HCT116 (cell line): ENCODE data around the gene MAP2K5. TPM values are rescaled to one million over a fixed set of nuclear protein-coding genes. Genes with fewer than 3 reads are reported as not detected.

Experiments used
- ATAC-seq: fragments of 200-7000 bp; cut with Tn5 transposase; 2 replicates; pipeline ENCODE4 v1.9.1; 2020; ENCODE audit warnings: mild to moderate bottlenecking, moderate library complexity
- BruUV-seq: library from RNA; stranded (reverse); fragments of 400-500 nt; replicated peaks from 2 replicates; lab custom pipeline; 2021; lab: Mats Ljungman, UMichigan
- CTCF ChIA-PET: fragments of 300-600 bp; sonication (Branson Sonifier 250); formaldehyde crosslinking; loops from one replicate; lab custom pipeline; 2021; ENCODE audit warnings: antibody characterized with exemption; lab: Charles Lee
- POLR2A ChIA-PET: fragments of 300-600, 350-600 bp; sonication (Branson Sonifier 250); formaldehyde crosslinking; loops from one replicate; lab custom pipeline; 2021; ENCODE audit warnings: antibody characterized with exemption; lab: Charles Lee
- RAD21 ChIA-PET, 2 experiments: fragments of 300-600 bp; sonication (Branson Sonifier 250); formaldehyde crosslinking; loops; one replicate each; lab custom pipeline; 2023; ENCODE audit warnings: low total read pairs in 2 of 2; ENCODE audit not compliant: uncharacterized antibody in 2 of 2, unreplicated experiment in 2 of 2, low non-redundant PET in 1 of 2; lab: Charles Lee
- DNase-seq: peaks from one replicate; pipeline ENCODE4 v3.0.0-alpha.2; 2010; ENCODE audit warnings: low read depth, low spot score
- H2AFZ ChIP-seq: fragments of 200-600 bp; shearing (Covaris generic), sonication (generic); 2 replicates; pipeline ENCODE4 v1.6.1; 2017; ENCODE audit warnings: low read depth, mixed run types, mixed read lengths, antibody characterized with exemption, low read length; ENCODE audit not compliant: poor library complexity, severe bottlenecking
- H3K27ac ChIP-seq: 2 replicates; pipeline ENCODE4 v1.5.1; 2012; ENCODE audit warnings: low read depth, low read length
- H3K27me3 ChIP-seq: fragments of 200-600 bp; sonication (generic); 2 replicates; pipeline ENCODE4 v1.6.1; 2016; ENCODE audit warnings: mixed run types, low read length, mixed read lengths; ENCODE audit not compliant: insufficient read depth
- H3K36me3 ChIP-seq, 2 experiments: fragments of 200-500 bp in 1 of 2; fragments of 200-600 bp in 1 of 2; sonication (Bioruptor generic) in 1 of 2; sonication (generic) in 1 of 2; 2 replicates each; pipeline versions ENCODE4 v1.5.1 to v1.6.1; 2014 to 2016; ENCODE audit warnings: low read length in 2 of 2, inconsistent platforms in 1 of 2, mixed read lengths in 1 of 2, mixed run types in 1 of 2; ENCODE audit not compliant: insufficient read depth in 2 of 2, control insufficient read depth in 1 of 2
- H3K4me1 ChIP-seq, 2 experiments: fragments of 200-600 bp in 1 of 2; sonication (generic) in 1 of 2; 2 replicates each; pipeline versions ENCODE4 v1.5.1 to v1.6.1; 2012 to 2017; ENCODE audit warnings: low read length in 2 of 2, inconsistent platforms in 1 of 2, mild to moderate bottlenecking in 1 of 2, mixed read lengths in 1 of 2, mixed run types in 1 of 2, moderate library complexity in 1 of 2; ENCODE audit not compliant: insufficient read depth in 2 of 2, control insufficient read depth in 1 of 2
- H3K4me2 ChIP-seq: fragments of 200-600 bp; sonication (generic); 2 replicates; pipeline ENCODE4 v1.6.1; 2017; ENCODE audit warnings: mixed run types, low read length, mixed read lengths
- H3K4me3 ChIP-seq, 2 experiments: fragments of 200-600 bp in 1 of 2; sonication (generic) in 1 of 2; replicated peaks in 1 of 2; 2 replicates each; pipeline ENCODE4 v1.5.1; 2011 to 2016; ENCODE audit warnings: low read length in 2 of 2, control low read depth in 1 of 2, low read depth in 1 of 2, mild to moderate bottlenecking in 1 of 2, mixed read lengths in 1 of 2, mixed run types in 1 of 2
- H3K79me2 ChIP-seq: fragments of 200-600 bp; sonication (generic); 2 replicates; pipeline ENCODE4 v1.6.1; 2017; ENCODE audit warnings: mild to moderate bottlenecking, mixed run types, low read length, moderate library complexity, mixed read lengths; ENCODE audit not compliant: insufficient read depth
- H3K9ac ChIP-seq: fragments of 200-600 bp; sonication (generic); 2 replicates; pipeline ENCODE4 v1.6.1; 2016; ENCODE audit warnings: low read length, mixed read lengths
- H3K9me2 ChIP-seq: fragments of 200-600 bp; sonication (generic), shearing (Covaris generic); 2 replicates; pipeline ENCODE4 v1.6.1; 2017; ENCODE audit warnings: mixed run types, mild to moderate bottlenecking, moderate library complexity; ENCODE audit not compliant: insufficient read depth
- H3K9me3 ChIP-seq, 2 experiments: fragments of 200-500 bp in 1 of 2; fragments of 200-600 bp in 1 of 2; sonication (Bioruptor generic) in 1 of 2; sonication (generic) in 1 of 2; 2 replicates each; pipeline ENCODE4 v1.6.1; 2014 to 2017; ENCODE audit warnings: low read length in 2 of 2, mixed read lengths in 2 of 2, inconsistent platforms in 1 of 2, low read depth in 1 of 2, mild to moderate bottlenecking in 1 of 2, mixed run types in 1 of 2, moderate library complexity in 1 of 2; ENCODE audit not compliant: control insufficient read depth in 1 of 2, insufficient read depth in 1 of 2
- H4K20me1 ChIP-seq: fragments of 200-600 bp; sonication (generic), shearing (Covaris generic); 2 replicates; pipeline ENCODE4 v1.6.1; 2017; ENCODE audit warnings: mixed run types, mild to moderate bottlenecking, moderate library complexity; ENCODE audit not compliant: insufficient read depth
- ATF3 ChIP-seq: IDR thresholded peaks from 2 replicates; pipeline ENCODE4 v1.6.1; 2012
- CBX3 ChIP-seq: IDR thresholded peaks from 2 replicates; pipeline ENCODE4 v1.6.1; 2012; ENCODE audit warnings: low read depth
- CEBPB ChIP-seq: IDR thresholded peaks from 2 replicates; pipeline ENCODE4 v1.6.1; 2012; ENCODE audit warnings: low read depth
- CTCF ChIP-seq, 3 experiments: fragments of 200-600 bp in 1 of 3; sonication (generic) in 1 of 3; IDR thresholded peaks in 2 of 3; conservative IDR thresholded peaks in 1 of 3; 2 replicates each; pipeline ENCODE4 v1.5.1; 2012 to 2017; ENCODE audit warnings: low read depth in 2 of 3, low read length in 2 of 3, antibody characterized with exemption in 1 of 3, borderline replicate concordance in 1 of 3, control low read depth in 1 of 3, mild to moderate bottlenecking in 1 of 3, mixed read lengths in 1 of 3, mixed run types in 1 of 3, moderate library complexity in 1 of 3; ENCODE audit not compliant: insufficient read depth in 1 of 3
- EGR1 ChIP-seq: IDR thresholded peaks from 2 replicates; pipeline ENCODE4 v1.6.1; 2012; ENCODE audit warnings: low read depth
- ELF1 ChIP-seq: IDR thresholded peaks from 2 replicates; pipeline ENCODE4 v1.6.1; 2012; ENCODE audit warnings: low read depth, borderline replicate concordance
- EZH2phosphoT487 ChIP-seq: fragments of 200-600 bp; IDR thresholded peaks from 2 replicates; pipeline ENCODE4 v1.6.1; 2018; ENCODE audit warnings: antibody characterized with exemption, borderline replicate concordance
- POLR2A ChIP-seq: IDR thresholded peaks from 2 replicates; pipeline ENCODE4 v1.7.0; 2011; ENCODE audit warnings: borderline replicate concordance; ENCODE audit not compliant: insufficient read depth, insufficient read length; ENCODE audit errors: extremely low read depth
- RAD21 ChIP-seq: IDR thresholded peaks from 2 replicates; pipeline ENCODE4 v1.6.1; 2012; ENCODE audit warnings: low read depth, mild to moderate bottlenecking
- SIN3A ChIP-seq: IDR thresholded peaks from 2 replicates; pipeline ENCODE4 v1.6.1; 2012; ENCODE audit warnings: low read depth
- TCF7L2 ChIP-seq: IDR thresholded peaks from 2 replicates; pipeline ENCODE4 v1.7.0; 2011; ENCODE audit warnings: borderline replicate concordance, inconsistent platforms; ENCODE audit not compliant: insufficient read depth, insufficient read length; ENCODE audit errors: extremely low read depth
- YY1 ChIP-seq: IDR thresholded peaks from 2 replicates; pipeline ENCODE4 v1.6.1; 2011; ENCODE audit warnings: low read length, low read depth, moderate library complexity, mild to moderate bottlenecking; ENCODE audit not compliant: insufficient replicate concordance; ENCODE audit errors: extremely low read depth
- ZBTB33 ChIP-seq: IDR thresholded peaks from 2 replicates; pipeline ENCODE4 v1.6.1; 2011; ENCODE audit warnings: mild to moderate bottlenecking, low read length, moderate library complexity; ENCODE audit not compliant: insufficient replicate concordance; ENCODE audit errors: extremely low read depth
- intact Hi-C: fragments of 100-400 bp; cut with micrococcal nuclease; formaldehyde crosslinking; loops from 2 replicates; pipeline ENCODE4 v1.10.0; 2022
- total RNA-seq: library from RNA; stranded (reverse); gene quantifications from one replicate; pipeline ENCODE4 v1.2.1, GENCODE V29; 2021; ENCODE audit not compliant: unreplicated experiment
- TF ChIP-seq, protein P1 (sequence below): IDR thresholded peaks from 2 replicates; pipeline ENCODE4 v1.6.1; 2012; ENCODE audit warnings: low read depth
- TF ChIP-seq, protein P2 (sequence below): IDR thresholded peaks from 2 replicates; pipeline ENCODE4 v1.6.1; 2012

Gene MAP2K5
- total RNA-seq, 1 experiment from 2014 or later = 15.6 TPM

GRCh38 chr15:67781907-67782690 is 239.6 kb downstream of the MAP2K5 start (continued):
- TF ChIP-seq, protein P1, sequence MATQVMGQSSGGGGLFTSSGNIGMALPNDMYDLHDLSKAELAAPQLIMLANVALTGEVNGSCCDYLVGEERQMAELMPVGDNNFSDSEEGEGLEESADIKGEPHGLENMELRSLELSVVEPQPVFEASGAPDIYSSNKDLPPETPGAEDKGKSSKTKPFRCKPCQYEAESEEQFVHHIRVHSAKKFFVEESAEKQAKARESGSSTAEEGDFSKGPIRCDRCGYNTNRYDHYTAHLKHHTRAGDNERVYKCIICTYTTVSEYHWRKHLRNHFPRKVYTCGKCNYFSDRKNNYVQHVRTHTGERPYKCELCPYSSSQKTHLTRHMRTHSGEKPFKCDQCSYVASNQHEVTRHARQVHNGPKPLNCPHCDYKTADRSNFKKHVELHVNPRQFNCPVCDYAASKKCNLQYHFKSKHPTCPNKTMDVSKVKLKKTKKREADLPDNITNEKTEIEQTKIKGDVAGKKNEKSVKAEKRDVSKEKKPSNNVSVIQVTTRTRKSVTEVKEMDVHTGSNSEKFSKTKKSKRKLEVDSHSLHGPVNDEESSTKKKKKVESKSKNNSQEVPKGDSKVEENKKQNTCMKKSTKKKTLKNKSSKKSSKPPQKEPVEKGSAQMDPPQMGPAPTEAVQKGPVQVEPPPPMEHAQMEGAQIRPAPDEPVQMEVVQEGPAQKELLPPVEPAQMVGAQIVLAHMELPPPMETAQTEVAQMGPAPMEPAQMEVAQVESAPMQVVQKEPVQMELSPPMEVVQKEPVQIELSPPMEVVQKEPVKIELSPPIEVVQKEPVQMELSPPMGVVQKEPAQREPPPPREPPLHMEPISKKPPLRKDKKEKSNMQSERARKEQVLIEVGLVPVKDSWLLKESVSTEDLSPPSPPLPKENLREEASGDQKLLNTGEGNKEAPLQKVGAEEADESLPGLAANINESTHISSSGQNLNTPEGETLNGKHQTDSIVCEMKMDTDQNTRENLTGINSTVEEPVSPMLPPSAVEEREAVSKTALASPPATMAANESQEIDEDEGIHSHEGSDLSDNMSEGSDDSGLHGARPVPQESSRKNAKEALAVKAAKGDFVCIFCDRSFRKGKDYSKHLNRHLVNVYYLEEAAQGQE = no peak
- no peak for TF ChIP-seq EGR1
- TF ChIP-seq CBX3 = no peak
- TF ChIP-seq ATF3 = no peak
- TF ChIP-seq CEBPB = no peak
- no peak for TF ChIP-seq TCF7L2
- TF ChIP-seq SIN3A = no peak
- TF ChIP-seq RAD21 = no peak
- TF ChIP-seq ELF1 = no peak

- ATAC-seq = no peak
- no TSS peak for BruUV-seq
- TF ChIP-seq EZH2phosphoT487 = no peak
- TF ChIP-seq TCF7L2 = no peak
- TF ChIP-seq, protein P2, sequence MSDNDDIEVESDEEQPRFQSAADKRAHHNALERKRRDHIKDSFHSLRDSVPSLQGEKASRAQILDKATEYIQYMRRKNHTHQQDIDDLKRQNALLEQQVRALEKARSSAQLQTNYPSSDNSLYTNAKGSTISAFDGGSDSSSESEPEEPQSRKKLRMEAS = no peak
- TF ChIP-seq CTCF (IDR thresholded peaks at IDR 0.05 in 2 of 3, conservative IDR thresholded peaks at IDR 0.05 in 1 of 3; ENCODE audit: borderline replicate concordance in 1 of 3, insufficient read depth in 1 of 3, low read depth in 2 of 3, low read length in 2 of 3) = no peak
- no peak for TF ChIP-seq ZBTB33
- no peak for TF ChIP-seq YY1
- no peak for TF ChIP-seq POLR2A
Observed at GRCh38 chr15:67782691-67782991, 240.1 kb downstream of the MAP2K5 start.

More at GRCh38 chr15:67782691-67782991, 240.1 kb downstream of the MAP2K5 start:
- Histone ChIP-seq H3K9me2 (no peaks in the 10 kb centered on the region), H2AFZ (no peak overlapping the region), H3K9me3 (no peaks in the 10 kb centered on the region), H3K79me2 (no peaks in the 10 kb centered on the region), H3K4me1 (no peaks in the 10 kb centered on the region), H3K4me2 (no peak overlapping the region), H3K27me3 (no peaks in the 10 kb centered on the region), H3K27ac (no peak overlapping the region), H3K9ac (no peak overlapping the region), H4K20me1 (no peaks in the 10 kb centered on the region), H3K36me3 (no peaks in the 10 kb centered on the region), H3K4me3 (no peak overlapping the region)
- CTCF ChIA-PET = no interaction called here
- no peak for DNase-seq
- RAD21 ChIA-PET = no interaction called here
- POLR2A ChIA-PET = no interaction called here
- intact Hi-C loops = no loop called here
